HepG2 (cell line): ENCODE data around the gene PPM1H. TPM values are rescaled to one million over a fixed set of nuclear protein-coding genes. Genes with fewer than 3 reads are reported as not detected.

ENCODE experiments used
- ARHGAP35 ChIP-seq: sonication (generic); formaldehyde crosslinking; IDR thresholded peaks from 2 replicates; pipeline ENCODE4 v1.9.0; 2022; ENCODE audit warnings: mild to moderate bottlenecking, inconsistent platforms, moderate library complexity, missing genetic modification reagents, borderline replicate concordance
- CCAR2 ChIP-seq: fragments of 200-400 bp; formaldehyde crosslinking; optimal IDR thresholded peaks from 2 replicates; pipeline ENCODE3; 2018; ENCODE audit warnings: low read depth, mild to moderate bottlenecking, low read length, moderate library complexity
- FOXK1 ChIP-seq: sonication (generic); formaldehyde crosslinking; IDR thresholded peaks from 2 replicates; pipeline ENCODE4 v1.4.0; 2020; ENCODE audit warnings: low read depth, missing genetic modification reagents, borderline replicate concordance
- NBN ChIP-seq: fragments of 450-650 bp; conservative IDR thresholded peaks from 2 replicates; pipeline ENCODE4 v1.6.1; 2017
- RNF2 ChIP-seq: fragments of 450-650 bp; conservative IDR thresholded peaks from 2 replicates; pipeline ENCODE4 v1.6.1; 2016; ENCODE audit warnings: low read depth
- SAFB2 ChIP-seq: sonication (generic); formaldehyde crosslinking; IDR thresholded peaks from 2 replicates; pipeline ENCODE4 v1.5.1; 2020; ENCODE audit warnings: missing genetic modification reagents, low read depth, mild to moderate bottlenecking, borderline replicate concordance
- SOX13 ChIP-seq, 3 experiments: fragments of 450-650 bp in 1 of 3; sonication (generic) in 1 of 3; formaldehyde crosslinking in 1 of 3; IDR thresholded peaks in 2 of 3; conservative IDR thresholded peaks in 1 of 3; 2 replicates each; pipeline versions ENCODE4 v1.5.0 to v1.6.1; 2016 to 2020; ENCODE audit warnings: antibody characterized with exemption in 1 of 3, mild to moderate bottlenecking in 1 of 3, missing compliant biosample characterization in 1 of 3, missing genetic modification reagents in 1 of 3, moderate library complexity in 1 of 3
- SOX6 ChIP-seq, 2 experiments: fragments of 450-650 bp in 1 of 2; sonication (generic) in 1 of 2; formaldehyde crosslinking in 1 of 2; IDR thresholded peaks; 2 replicates each; pipeline versions ENCODE4 v1.4.0 to v1.6.1; 2017 to 2020; ENCODE audit warnings: antibody characterized with exemption in 1 of 2, mild to moderate bottlenecking in 1 of 2, missing genetic modification reagents in 1 of 2
- ZNF205 ChIP-seq: IDR thresholded peaks from 2 replicates; pipeline ENCODE4 v1.6.1; 2018; ENCODE audit warnings: missing biosample characterization, missing genetic modification reagents
- ZNF451 ChIP-seq: sonication (generic); formaldehyde crosslinking; IDR thresholded peaks from 2 replicates; pipeline ENCODE4 v1.5.0; 2020; ENCODE audit warnings: mild to moderate bottlenecking, missing genetic modification reagents
- ZNF616 ChIP-seq: sonication (generic); formaldehyde crosslinking; IDR thresholded peaks from 2 replicates; pipeline ENCODE4 v1.5.0; 2020; ENCODE audit warnings: low read depth, mild to moderate bottlenecking, missing genetic modification reagents
- ZNF891 ChIP-seq: sonication (generic); formaldehyde crosslinking; IDR thresholded peaks from 2 replicates; pipeline ENCODE4 v1.5.0; 2020; ENCODE audit warnings: mild to moderate bottlenecking, missing genetic modification reagents
- polyA plus RNA-seq, 8 experiments: library from polyadenylated mRNA; depleted of rRNA in 3 of 8; stranded (reverse) in 7 of 8; unstranded in 1 of 8; fragments of >200 nt; fragmentation: Illumina TruSeq in 4 of 8; extraction: Trizol in 4 of 8; gene quantifications; 2 replicates each; pipeline versions ENCODE4 v1.2.1 to v1.2.3, GENCODE V29; 2011 to 2016; ENCODE audit warnings: low read depth in 4 of 8, missing spikeins in 1 of 8, mixed read lengths in 1 of 8; ENCODE audit not compliant: insufficient read depth in 1 of 8
- total RNA-seq, 5 experiments: library from RNA; depleted of rRNA; stranded (reverse); fragments of >200 nt; fragmentation: Illumina TruSeq; extraction: Trizol; gene quantifications; 2 replicates each; pipeline ENCODE4 v1.2.3, GENCODE V29; 2016; ENCODE audit warnings: low read depth in 1 of 5
- TF ChIP-seq, protein P1 (sequence below): sonication (generic); formaldehyde crosslinking; IDR thresholded peaks from 2 replicates; pipeline ENCODE4 v1.9.0; 2021; ENCODE audit warnings: missing genetic modification reagents, mild to moderate bottlenecking, borderline replicate concordance
- TF ChIP-seq, protein P2 (sequence below): sonication (generic); formaldehyde crosslinking; IDR thresholded peaks from 2 replicates; pipeline ENCODE4 v1.5.0; 2020; ENCODE audit warnings: mild to moderate bottlenecking, missing genetic modification reagents, borderline replicate concordance
- TF ChIP-seq, protein P3 (sequence below): sonication (generic); formaldehyde crosslinking; IDR thresholded peaks from 2 replicates; pipeline ENCODE4 v1.4.0; 2020; ENCODE audit warnings: missing genetic modification reagents
- TF ChIP-seq, protein P4 (sequence below): sonication (generic); formaldehyde crosslinking; IDR thresholded peaks from 2 replicates; pipeline ENCODE4 v1.4.0; 2020; ENCODE audit warnings: missing genetic modification reagents, borderline replicate concordance

PPM1H gene
- total and polyA plus RNA-seq, 2 of the 13 experiments (the other 11 are each of a cell fraction or from before 2014, with no cell fraction given): 29.1 to 38.1 TPM

DNA sequence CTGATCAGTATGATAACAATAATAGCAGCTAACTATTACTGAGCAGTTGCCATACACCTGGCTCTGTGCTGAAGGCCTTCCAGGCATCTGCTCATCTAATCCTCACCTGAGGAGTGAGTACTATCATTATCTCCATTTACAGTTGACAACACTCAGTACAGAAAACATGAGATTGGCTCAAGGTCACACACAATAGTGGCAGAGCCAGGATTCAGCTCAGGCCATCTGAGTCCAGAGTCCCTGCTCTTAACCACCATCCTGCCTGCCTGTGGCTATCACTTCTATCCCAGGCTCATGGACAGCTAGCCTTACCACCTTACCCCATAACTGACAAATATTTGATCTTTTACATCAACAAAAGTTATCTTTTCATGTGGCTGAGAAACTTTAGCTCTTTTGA lies 155.5 kb downstream of the PPM1H start (continued):
- TF ChIP-seq, protein P1, sequence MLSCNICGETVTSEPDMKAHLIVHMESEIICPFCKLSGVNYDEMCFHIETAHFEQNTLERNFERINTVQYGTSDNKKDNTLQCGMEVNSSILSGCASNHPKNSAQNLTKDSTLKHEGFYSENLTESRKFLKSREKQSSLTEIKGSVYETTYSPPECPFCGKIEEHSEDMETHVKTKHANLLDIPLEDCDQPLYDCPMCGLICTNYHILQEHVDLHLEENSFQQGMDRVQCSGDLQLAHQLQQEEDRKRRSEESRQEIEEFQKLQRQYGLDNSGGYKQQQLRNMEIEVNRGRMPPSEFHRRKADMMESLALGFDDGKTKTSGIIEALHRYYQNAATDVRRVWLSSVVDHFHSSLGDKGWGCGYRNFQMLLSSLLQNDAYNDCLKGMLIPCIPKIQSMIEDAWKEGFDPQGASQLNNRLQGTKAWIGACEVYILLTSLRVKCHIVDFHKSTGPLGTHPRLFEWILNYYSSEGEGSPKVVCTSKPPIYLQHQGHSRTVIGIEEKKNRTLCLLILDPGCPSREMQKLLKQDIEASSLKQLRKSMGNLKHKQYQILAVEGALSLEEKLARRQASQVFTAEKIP: no peak
- TF ChIP-seq SOX13 (IDR thresholded peaks at IDR 0.05) (no peak), SOX13 (CRISPR knock-in tag; conservative IDR thresholded peaks at IDR 0.05 in 1 of 2, IDR thresholded peaks at IDR 0.05 in 1 of 2) (peak in 1 of 2 experiments; percentile 34; a peak in 1 of 4 replicates), ZNF891 (CRISPR knock-in tag) (no peak), FOXK1 (CRISPR knock-in tag) (no peak), SAFB2 (CRISPR knock-in tag) (no peak), ZNF451 (no peak), CCAR2 (no peak), RNF2 (no peak), ARHGAP35 (CRISPR knock-in tag) (no peak), ZNF616 (CRISPR knock-in tag) (no peak), SOX6 (IDR thresholded peaks at IDR 0.05) (no peak), SOX6 (CRISPR knock-in tag; IDR thresholded peaks at IDR 0.05) (peak; percentile 58), ZNF205 (CRISPR knock-in tag) (no peak), NBN (no peak)
- TF ChIP-seq, protein P2, sequence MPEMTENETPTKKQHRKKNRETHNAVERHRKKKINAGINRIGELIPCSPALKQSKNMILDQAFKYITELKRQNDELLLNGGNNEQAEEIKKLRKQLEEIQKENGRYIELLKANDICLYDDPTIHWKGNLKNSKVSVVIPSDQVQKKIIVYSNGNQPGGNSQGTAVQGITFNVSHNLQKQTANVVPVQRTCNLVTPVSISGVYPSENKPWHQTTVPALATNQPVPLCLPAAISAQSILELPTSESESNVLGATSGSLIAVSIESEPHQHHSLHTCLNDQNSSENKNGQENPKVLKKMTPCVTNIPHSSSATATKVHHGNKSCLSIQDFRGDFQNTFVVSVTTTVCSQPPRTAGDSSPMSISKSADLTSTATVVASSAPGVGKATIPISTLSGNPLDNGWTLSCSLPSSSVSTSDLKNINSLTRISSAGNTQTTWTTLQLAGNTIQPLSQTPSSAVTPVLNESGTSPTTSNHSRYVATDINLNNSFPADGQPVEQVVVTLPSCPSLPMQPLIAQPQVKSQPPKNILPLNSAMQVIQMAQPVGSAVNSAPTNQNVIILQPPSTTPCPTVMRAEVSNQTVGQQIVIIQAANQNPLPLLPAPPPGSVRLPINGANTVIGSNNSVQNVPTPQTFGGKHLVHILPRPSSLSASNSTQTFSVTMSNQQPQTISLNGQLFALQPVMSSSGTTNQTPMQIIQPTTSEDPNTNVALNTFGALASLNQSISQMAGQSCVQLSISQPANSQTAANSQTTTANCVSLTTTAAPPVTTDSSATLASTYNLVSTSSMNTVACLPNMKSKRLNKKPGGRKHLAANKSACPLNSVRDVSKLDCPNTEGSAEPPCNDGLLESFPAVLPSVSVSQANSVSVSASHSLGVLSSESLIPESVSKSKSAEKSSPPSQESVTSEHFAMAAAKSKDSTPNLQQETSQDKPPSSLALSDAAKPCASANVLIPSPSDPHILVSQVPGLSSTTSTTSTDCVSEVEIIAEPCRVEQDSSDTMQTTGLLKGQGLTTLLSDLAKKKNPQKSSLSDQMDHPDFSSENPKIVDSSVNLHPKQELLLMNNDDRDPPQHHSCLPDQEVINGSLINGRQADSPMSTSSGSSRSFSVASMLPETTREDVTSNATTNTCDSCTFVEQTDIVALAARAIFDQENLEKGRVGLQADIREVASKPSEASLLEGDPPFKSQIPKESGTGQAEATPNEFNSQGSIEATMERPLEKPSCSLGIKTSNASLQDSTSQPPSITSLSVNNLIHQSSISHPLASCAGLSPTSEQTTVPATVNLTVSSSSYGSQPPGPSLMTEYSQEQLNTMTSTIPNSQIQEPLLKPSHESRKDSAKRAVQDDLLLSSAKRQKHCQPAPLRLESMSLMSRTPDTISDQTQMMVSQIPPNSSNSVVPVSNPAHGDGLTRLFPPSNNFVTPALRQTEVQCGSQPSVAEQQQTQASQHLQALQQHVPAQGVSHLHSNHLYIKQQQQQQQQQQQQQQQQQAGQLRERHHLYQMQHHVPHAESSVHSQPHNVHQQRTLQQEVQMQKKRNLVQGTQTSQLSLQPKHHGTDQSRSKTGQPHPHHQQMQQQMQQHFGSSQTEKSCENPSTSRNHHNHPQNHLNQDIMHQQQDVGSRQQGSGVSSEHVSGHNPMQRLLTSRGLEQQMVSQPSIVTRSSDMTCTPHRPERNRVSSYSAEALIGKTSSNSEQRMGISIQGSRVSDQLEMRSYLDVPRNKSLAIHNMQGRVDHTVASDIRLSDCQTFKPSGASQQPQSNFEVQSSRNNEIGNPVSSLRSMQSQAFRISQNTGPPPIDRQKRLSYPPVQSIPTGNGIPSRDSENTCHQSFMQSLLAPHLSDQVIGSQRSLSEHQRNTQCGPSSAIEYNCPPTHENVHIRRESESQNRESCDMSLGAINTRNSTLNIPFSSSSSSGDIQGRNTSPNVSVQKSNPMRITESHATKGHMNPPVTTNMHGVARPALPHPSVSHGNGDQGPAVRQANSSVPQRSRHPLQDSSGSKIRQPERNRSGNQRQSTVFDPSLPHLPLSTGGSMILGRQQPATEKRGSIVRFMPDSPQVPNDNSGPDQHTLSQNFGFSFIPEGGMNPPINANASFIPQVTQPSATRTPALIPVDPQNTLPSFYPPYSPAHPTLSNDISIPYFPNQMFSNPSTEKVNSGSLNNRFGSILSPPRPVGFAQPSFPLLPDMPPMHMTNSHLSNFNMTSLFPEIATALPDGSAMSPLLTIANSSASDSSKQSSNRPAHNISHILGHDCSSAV: no peak
- TF ChIP-seq, protein P3, sequence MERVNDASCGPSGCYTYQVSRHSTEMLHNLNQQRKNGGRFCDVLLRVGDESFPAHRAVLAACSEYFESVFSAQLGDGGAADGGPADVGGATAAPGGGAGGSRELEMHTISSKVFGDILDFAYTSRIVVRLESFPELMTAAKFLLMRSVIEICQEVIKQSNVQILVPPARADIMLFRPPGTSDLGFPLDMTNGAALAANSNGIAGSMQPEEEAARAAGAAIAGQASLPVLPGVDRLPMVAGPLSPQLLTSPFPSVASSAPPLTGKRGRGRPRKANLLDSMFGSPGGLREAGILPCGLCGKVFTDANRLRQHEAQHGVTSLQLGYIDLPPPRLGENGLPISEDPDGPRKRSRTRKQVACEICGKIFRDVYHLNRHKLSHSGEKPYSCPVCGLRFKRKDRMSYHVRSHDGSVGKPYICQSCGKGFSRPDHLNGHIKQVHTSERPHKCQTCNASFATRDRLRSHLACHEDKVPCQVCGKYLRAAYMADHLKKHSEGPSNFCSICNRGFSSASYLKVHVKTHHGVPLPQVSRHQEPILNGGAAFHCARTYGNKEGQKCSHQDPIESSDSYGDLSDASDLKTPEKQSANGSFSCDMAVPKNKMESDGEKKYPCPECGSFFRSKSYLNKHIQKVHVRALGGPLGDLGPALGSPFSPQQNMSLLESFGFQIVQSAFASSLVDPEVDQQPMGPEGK (CRISPR knock-in tag): no peak
- TF ChIP-seq, protein P4, sequence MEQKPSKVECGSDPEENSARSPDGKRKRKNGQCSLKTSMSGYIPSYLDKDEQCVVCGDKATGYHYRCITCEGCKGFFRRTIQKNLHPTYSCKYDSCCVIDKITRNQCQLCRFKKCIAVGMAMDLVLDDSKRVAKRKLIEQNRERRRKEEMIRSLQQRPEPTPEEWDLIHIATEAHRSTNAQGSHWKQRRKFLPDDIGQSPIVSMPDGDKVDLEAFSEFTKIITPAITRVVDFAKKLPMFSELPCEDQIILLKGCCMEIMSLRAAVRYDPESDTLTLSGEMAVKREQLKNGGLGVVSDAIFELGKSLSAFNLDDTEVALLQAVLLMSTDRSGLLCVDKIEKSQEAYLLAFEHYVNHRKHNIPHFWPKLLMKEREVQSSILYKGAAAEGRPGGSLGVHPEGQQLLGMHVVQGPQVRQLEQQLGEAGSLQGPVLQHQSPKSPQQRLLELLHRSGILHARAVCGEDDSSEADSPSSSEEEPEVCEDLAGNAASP: peak; percentile 38; the same call in 1 of the 2 replicates
